ENCODE data around the gene PIP4K2C. TPM values are rescaled to one million over a fixed set of nuclear protein-coding genes. Genes with fewer than 3 reads are reported as not detected.

PIP4K2C gene
- total and polyA plus RNA-seq, 2 of the 4 experiments (the other 2 are of a cell fraction) = 12.5 to 23.1 TPM

GRCh38 chr12:57610554-57611107, 19.6 kb downstream of the PIP4K2C start:
- Histone ChIP-seq H2AFZ (replicated peaks; ENCODE audit: low read length, poor library complexity) (peak overlapping the region; percentile 92), H2AK5ac (ENCODE audit: low read depth, low read length) (peak overlapping the region; percentile 75), H3K27me3 (ENCODE audit: control insufficient read depth, insufficient read depth, low read length) (no peaks in the 10 kb centered on the region), H3K9me3 (ENCODE audit: control insufficient read depth, insufficient read depth, low read length) (no peaks in the 10 kb centered on the region), H3K79me1 (ENCODE audit: low read depth in 1 of 2, low read length in 2 of 2) (peaks cover 2 to 19% of the 10 kb centered on the region in 2 experiments), H3K56ac (ENCODE audit: extremely low read depth, insufficient read depth, low read length) (no peak overlapping the region), H3K4me1 (ENCODE audit: control insufficient read depth, insufficient read depth, low read length) (peaks cover 4% of the 10 kb centered on the region), H3K14ac (replicated peaks; ENCODE audit: low read depth, low read length) (peak overlapping the region; percentile 88), H3K36me3 (ENCODE audit: control insufficient read depth, insufficient read depth, low read length) (peaks cover 28% of the 10 kb centered on the region), H3K27ac (ENCODE audit: insufficient read depth, low read length) (peak overlapping the region; percentile 85), H2BK5ac (ENCODE audit: low read depth, low read length, poor library complexity, severe bottlenecking) (peak overlapping the region; percentile 49), H3K4me2 (ENCODE audit: low read depth, low read length) (peak overlapping the region; percentile 94), H3K4me3 (ENCODE audit: insufficient read depth, low read depth, low read length) (peak overlapping the region; percentile 79), H2BK20ac (ENCODE audit: low read depth, low read length) (no peak overlapping the region), H2BK120ac (ENCODE audit: low read depth, low read length) (peak overlapping the region; percentile 73), H4K20me1 (ENCODE audit: insufficient read depth, low read length) (no peaks in the 10 kb centered on the region), H2BK15ac (ENCODE audit: low read depth, low read length) (no peak overlapping the region; the same call in 2 of the 3 replicates), H3K9ac (ENCODE audit: low read depth, low read length) (peak overlapping the region; percentile 71), H4K5ac (ENCODE audit: low read depth, low read length) (peak overlapping the region; percentile 99), H3K23ac (ENCODE audit: low read depth, low read length) (0 out of 2 replicates have a peak overlapping the region, but pooled peaks have one; percentile 15), H4K91ac (ENCODE audit: insufficient read depth, low read depth, low read length) (peak overlapping the region; percentile 72), H2AK9ac (replicated peaks; ENCODE audit: low read depth, low read length, poor library complexity) (peak overlapping the region; percentile 89), H3K18ac (ENCODE audit: low read depth, low read length) (peak overlapping the region; percentile 93), H3K9me1 (ENCODE audit: insufficient read depth, low read length) (peaks cover 11% of the 10 kb centered on the region; the same call in 1 of the 2 replicates), H4K8ac (ENCODE audit: low read depth in 2 of 2, low read length in 2 of 2) (peak overlapping the region; percentile 93 to 97; a peak in 3 of 4 replicates), H3K4ac (ENCODE audit: low read depth, low read length) (peak overlapping the region; percentile 91)
- dilution Hi-C loops (cut with HindIII; ENCODE audit: low sequenced_read_pairs, unreplicated experiment) (no loop called here), in situ Hi-C loops (cut with MboI; ENCODE audit: low sequenced_read_pairs) (no loop called here), intact Hi-C loops (cut with micrococcal nuclease) (no loop called here)
- POLR2A ChIA-PET (ENCODE audit: unreplicated experiment) = interaction anchor here (0.6 kb wide), 1 partner anchor 11 kb away, joined by 3 read pairs; no protein-coding TSS in a partner anchor
- CTCF ChIA-PET = interaction anchor here (1.5 kb wide), 1 partner anchor 27 kb away, joined by 3 read pairs; no protein-coding TSS in a partner anchor
- no peak for DNase-seq
- TF ChIP-seq RCOR1 (IDR thresholded peaks at IDR 0.05; ENCODE audit: insufficient replicate concordance, low read length) (no peak), RAD21 (IDR thresholded peaks at IDR 0.05; ENCODE audit: low read length) (no peak), POLR2A (IDR thresholded peaks at IDR 0.05; ENCODE audit: low read depth, low read length) (no peak), BHLHE40 (IDR thresholded peaks at IDR 0.05; ENCODE audit: low read depth, low read length) (no peak), FOS (IDR thresholded peaks at IDR 0.05; ENCODE audit: low read depth, low read length) (no peak), MAZ (IDR thresholded peaks at IDR 0.05; ENCODE audit: borderline replicate concordance, low read depth, low read length) (no peak), CHD1 (IDR thresholded peaks at IDR 0.05; ENCODE audit: low read depth, low read length) (no peak), RFX5 (IDR thresholded peaks at IDR 0.05; ENCODE audit: low read depth, low read length) (no peak), CEBPB (IDR thresholded peaks at IDR 0.05; ENCODE audit: low read depth, low read length) (no peak), CTCF (conservative IDR thresholded peaks at IDR 0.05; ENCODE audit: low read depth, low read length) (no peak), SMC3 (IDR thresholded peaks at IDR 0.05; ENCODE audit: low read depth, low read length) (no peak)
- TF ChIP-seq, protein P1, sequence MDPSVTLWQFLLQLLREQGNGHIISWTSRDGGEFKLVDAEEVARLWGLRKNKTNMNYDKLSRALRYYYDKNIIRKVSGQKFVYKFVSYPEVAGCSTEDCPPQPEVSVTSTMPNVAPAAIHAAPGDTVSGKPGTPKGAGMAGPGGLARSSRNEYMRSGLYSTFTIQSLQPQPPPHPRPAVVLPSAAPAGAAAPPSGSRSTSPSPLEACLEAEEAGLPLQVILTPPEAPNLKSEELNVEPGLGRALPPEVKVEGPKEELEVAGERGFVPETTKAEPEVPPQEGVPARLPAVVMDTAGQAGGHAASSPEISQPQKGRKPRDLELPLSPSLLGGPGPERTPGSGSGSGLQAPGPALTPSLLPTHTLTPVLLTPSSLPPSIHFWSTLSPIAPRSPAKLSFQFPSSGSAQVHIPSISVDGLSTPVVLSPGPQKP (IDR thresholded peaks at IDR 0.05; ENCODE audit: borderline replicate concordance, low read depth, low read length) = no peak
- WGBS, 2 experiments (ENCODE audit: extremely low coverage in 2 of 2, insufficient read length in 1 of 2) = 10% methylated on average over 2 of the region's 29 CpGs; no CpG with 5 or more reads in 1 of the 2 experiments
- no peak for ATAC-seq (ENCODE audit: low read depth)
- BruUV-seq (replicated peaks) = no TSS peak

Data from IMR-90 (cell line).